ENCODE results near the gene SGSM2.

Gene SGSM2

GRCh38 chr17:2364763-2365116 is 27.4 kb downstream of the SGSM2 start:
- H2AFZ ChIP-seq (ENCODE audit: low read depth) = no peak overlapping the region
- H3K9ac ChIP-seq = no peak overlapping the region
- H3K27me3 ChIP-seq (ENCODE audit: insufficient read depth, low read depth) = no peaks in the 10 kb centered on the region
- no peaks in the 10 kb centered on the region for H4K20me1 ChIP-seq (ENCODE audit: insufficient read depth)
- no peaks in the 10 kb centered on the region for H3K36me3 ChIP-seq (ENCODE audit: insufficient read depth)
- H3K4me1 ChIP-seq (ENCODE audit: low read depth, poor library complexity, severe bottlenecking) = no peaks in the 10 kb centered on the region
- TF ChIP-seq CTCF (conservative IDR thresholded peaks at IDR 0.05; ENCODE audit: low read depth, low read length) = no peak
- no peak overlapping the region for H3K27ac ChIP-seq
- no peak overlapping the region for H3K4me3 ChIP-seq (IDR thresholded peaks at IDR 0.05; ENCODE audit: insufficient read depth, low read depth, low read length)
- no peaks in the 10 kb centered on the region for H3K79me2 ChIP-seq (ENCODE audit: insufficient read depth, low read depth)
- H3K4me2 ChIP-seq = no peak overlapping the region

GRCh38 chr17:2365132-2365531 is 27.8 kb downstream of the SGSM2 start:
- Histone ChIP-seq H4K20me1 (ENCODE audit: insufficient read depth) (no peaks in the 10 kb centered on the region), H3K36me3 (ENCODE audit: insufficient read depth) (no peaks in the 10 kb centered on the region), H3K4me3 (IDR thresholded peaks at IDR 0.05; ENCODE audit: insufficient read depth, low read depth, low read length) (no peak overlapping the region), H3K79me2 (ENCODE audit: insufficient read depth, low read depth) (no peaks in the 10 kb centered on the region), H3K4me1 (ENCODE audit: low read depth, poor library complexity, severe bottlenecking) (no peaks in the 10 kb centered on the region), H3K9ac (no peak overlapping the region), H3K27ac (no peak overlapping the region), H3K4me2 (no peak overlapping the region), H3K27me3 (ENCODE audit: insufficient read depth, low read depth) (no peaks in the 10 kb centered on the region), H2AFZ (ENCODE audit: low read depth) (no peak overlapping the region)
- no peak for TF ChIP-seq CTCF (conservative IDR thresholded peaks at IDR 0.05; ENCODE audit: low read depth, low read length)

GRCh38 chr17:2366747-2367494 is 29.6 kb downstream of the SGSM2 start:
- Histone ChIP-seq H3K9ac (no peak overlapping the region), H2AFZ (ENCODE audit: low read depth) (no peak overlapping the region), H3K27me3 (ENCODE audit: insufficient read depth, low read depth) (no peaks in the 10 kb centered on the region), H3K27ac (no peak overlapping the region), H3K4me1 (ENCODE audit: low read depth, poor library complexity, severe bottlenecking) (no peaks in the 10 kb centered on the region), H3K79me2 (ENCODE audit: insufficient read depth, low read depth) (no peaks in the 10 kb centered on the region), H3K4me2 (no peak overlapping the region), H3K36me3 (ENCODE audit: insufficient read depth) (no peaks in the 10 kb centered on the region), H4K20me1 (ENCODE audit: insufficient read depth) (no peaks in the 10 kb centered on the region), H3K4me3 (IDR thresholded peaks at IDR 0.05; ENCODE audit: insufficient read depth, low read depth, low read length) (no peak overlapping the region)
- no peak for TF ChIP-seq CTCF (conservative IDR thresholded peaks at IDR 0.05; ENCODE audit: low read depth, low read length)

GRCh38 chr17:2368359-2368758 is 31.1 kb downstream of the SGSM2 start:
- H3K4me2 ChIP-seq = no peak overlapping the region
- H3K27ac ChIP-seq = no peak overlapping the region
- no peak overlapping the region for H2AFZ ChIP-seq (ENCODE audit: low read depth)
- no peaks in the 10 kb centered on the region for H3K27me3 ChIP-seq (ENCODE audit: insufficient read depth, low read depth)
- H3K4me1 ChIP-seq (ENCODE audit: low read depth, poor library complexity, severe bottlenecking) = no peaks in the 10 kb centered on the region
- no peaks in the 10 kb centered on the region for H4K20me1 ChIP-seq (ENCODE audit: insufficient read depth)
- H3K79me2 ChIP-seq (ENCODE audit: insufficient read depth, low read depth) = no peaks in the 10 kb centered on the region
- no peak for TF ChIP-seq CTCF (conservative IDR thresholded peaks at IDR 0.05; ENCODE audit: low read depth, low read length)
- no peak overlapping the region for H3K9ac ChIP-seq
- H3K36me3 ChIP-seq (ENCODE audit: insufficient read depth) = no peaks in the 10 kb centered on the region
- no peak overlapping the region for H3K4me3 ChIP-seq (IDR thresholded peaks at IDR 0.05; ENCODE audit: insufficient read depth, low read depth, low read length)
